Endothelial cell of umbilical vein (primary cell): ENCODE results near the gene AKAP12. TPM values are rescaled to one million over a fixed set of nuclear protein-coding genes. Genes with fewer than 3 reads are reported as not detected.
A peak's percentile ranks its signal among the peaks of the same experiment; 100 is the strongest.
"Not testable (repeated sequence)": the region's sequence is repeated elsewhere in the genome, so short reads cannot be mapped to it uniquely, and the experiment has no call there.

Experiments
- BruUV-seq: library from RNA; stranded (reverse); fragments of 400-500 nt; replicated peaks from 2 replicates; lab custom pipeline; 2021; lab: Mats Ljungman, UMichigan
- CTCF ChIA-PET: fragments of 300-600, 350-600 bp; sonication (Branson Sonifier 250); formaldehyde crosslinking; loops from one replicate; lab custom pipeline; 2021; ENCODE audit warnings: antibody characterized with exemption, inconsistent platforms; lab: Charles Lee
- POLR2A ChIA-PET: fragments of 300-600, 350-600 bp; sonication (Branson Sonifier 250); formaldehyde crosslinking; loops from one replicate; lab custom pipeline; 2021; ENCODE audit warnings: antibody characterized with exemption, inconsistent platforms; lab: Charles Lee
- DNase-seq: peaks from one replicate; pipeline ENCODE4 v3.0.0-alpha.2; 2011; ENCODE audit warnings: low read depth, low spot score
- FAIRE-seq: peaks from 2 replicates; lab custom pipeline; 2011; peaks lifted over from hg19 to GRCh38; lab: Jason Lieb, UNC
- H2AFZ ChIP-seq: 2 replicates; pipeline ENCODE4 v1.6.0; 2012; ENCODE audit warnings: low read depth, low read length, control low read depth, inconsistent platforms
- H3K27ac ChIP-seq: 2 replicates; pipeline ENCODE4 v1.5.1; 2011; ENCODE audit warnings: low read depth, mild to moderate bottlenecking, control low read depth, low read length, moderate library complexity; ENCODE audit not compliant: insufficient read depth
- H3K27me3 ChIP-seq, 2 experiments: 2 replicates each; pipeline versions ENCODE4 v1.6.0 to v1.6.1; 2011; ENCODE audit warnings: low read length in 2 of 2, mixed read lengths in 1 of 2; ENCODE audit not compliant: control insufficient read depth in 2 of 2, insufficient read depth in 2 of 2
- H3K36me3 ChIP-seq, 2 experiments: 2 replicates in 1 of 2; 3 replicates in 1 of 2; pipeline ENCODE4 v1.5.1; 2011; ENCODE audit warnings: low read length in 2 of 2, mild to moderate bottlenecking in 1 of 2, moderate library complexity in 1 of 2; ENCODE audit not compliant: control insufficient read depth in 2 of 2, insufficient read depth in 2 of 2; ENCODE audit errors: extremely low read depth in 1 of 2
- H3K4me1 ChIP-seq: 3 replicates; pipeline ENCODE4 v1.5.1; 2011; ENCODE audit warnings: mild to moderate bottlenecking, low read length; ENCODE audit not compliant: control insufficient read depth, insufficient read depth; ENCODE audit errors: extremely low read depth
- H3K4me2 ChIP-seq: 2 replicates; pipeline ENCODE4 v1.6.1; 2011; ENCODE audit warnings: low read length, control low read depth, mixed read lengths; ENCODE audit not compliant: insufficient read depth
- H3K4me3 ChIP-seq, 3 experiments: fragments of 200-600 bp in 1 of 3; sonication (generic), shearing (Covaris generic) in 1 of 3; replicated peaks in 1 of 3; 2 replicates each; pipeline ENCODE4 v1.5.1; 2011 to 2016; ENCODE audit warnings: control low read depth in 3 of 3, low read length in 3 of 3, mild to moderate bottlenecking in 2 of 3, inconsistent platforms in 1 of 3, low read depth in 1 of 3, moderate library complexity in 1 of 3; ENCODE audit not compliant: insufficient read depth in 1 of 3
- H3K79me2 ChIP-seq: 2 replicates; pipeline ENCODE4 v1.6.0; 2012; ENCODE audit warnings: low read length, inconsistent platforms; ENCODE audit not compliant: control insufficient read depth, insufficient read depth
- H3K9ac ChIP-seq: replicated peaks from 2 replicates; pipeline ENCODE3; 2011; ENCODE audit warnings: low read length, control low read depth; ENCODE audit not compliant: insufficient read depth; ENCODE audit errors: extremely low read depth
- H3K9me1 ChIP-seq: replicated peaks from 3 replicates; pipeline ENCODE4 v1.6.0; 2011; ENCODE audit warnings: mild to moderate bottlenecking, low read length; ENCODE audit not compliant: control insufficient read depth, insufficient read depth; ENCODE audit errors: extremely low read depth
- H3K9me3 ChIP-seq: replicated peaks from 2 replicates; pipeline ENCODE4 v1.5.1; 2012; ENCODE audit warnings: low read length, inconsistent platforms; ENCODE audit not compliant: control insufficient read depth, insufficient read depth
- H4K20me1 ChIP-seq: replicated peaks from 2 replicates; pipeline ENCODE3; 2011; ENCODE audit warnings: mild to moderate bottlenecking, low read length; ENCODE audit not compliant: control insufficient read depth, insufficient read depth; ENCODE audit errors: extremely low read depth
- CTCF ChIP-seq, 2 donors: IDR thresholded peaks; 1 replicate in 1 of 2; 2 replicates in 1 of 2; pipeline ENCODE4 v1.5.1; 2011; ENCODE audit warnings: low read length in 2 of 2, mild to moderate bottlenecking in 2 of 2, moderate library complexity in 2 of 2, control low read depth in 1 of 2, inconsistent platforms in 1 of 2, low read depth in 1 of 2; ENCODE audit not compliant: insufficient read depth in 1 of 2; ENCODE audit errors: extremely low read depth in 1 of 2
- FOS ChIP-seq: IDR thresholded peaks from 2 replicates; pipeline ENCODE4 v1.6.1; 2011; ENCODE audit warnings: mild to moderate bottlenecking, low read length, moderate library complexity, borderline replicate concordance; ENCODE audit not compliant: insufficient read depth
- dilution Hi-C: fragments of 300-500 bp; cut with MboI; formaldehyde crosslinking; loops from one replicate; pipeline ENCODE4 v1.15.0; 2019; ENCODE audit warnings: low sequenced_read_pairs; ENCODE audit not compliant: extremely low pct_ligation_motif_present
- intact Hi-C: fragments of 100-400 bp; cut with micrococcal nuclease; formaldehyde crosslinking; loops from one replicate; pipeline ENCODE4 v1.10.0; 2022
- polyA plus RNA-seq, 4 experiments: library from polyadenylated mRNA; depleted of rRNA in 3 of 4; stranded (reverse) in 3 of 4; unstranded in 1 of 4; fragments of >200 nt; gene quantifications; 2 replicates each; pipeline versions ENCODE4 v1.2.1 to v1.2.3, GENCODE V29; 2011 to 2012; ENCODE audit warnings: missing spikeins in 1 of 4
- total RNA-seq: library from RNA; stranded (reverse); gene quantifications from 2 replicates; pipeline ENCODE4 v1.2.3, GENCODE V29; 2021

AKAP12 gene
- total and polyA plus RNA-seq, 2 donors (not counting 3 experiments of a cell fraction or from before 2014, with no cell fraction given): 46.9 to 340 TPM

- Histone ChIP-seq H2AFZ (no peak overlapping the region), H3K27ac (no peak overlapping the region), H3K9me1 (no peaks in the 10 kb centered on the region), H3K9ac (no peak overlapping the region), H3K79me2 (peaks cover 11% of the 10 kb centered on the region), H3K27me3 (no peaks in the 10 kb centered on the region), H3K4me2 (no peak overlapping the region), H3K9me3 (no peaks in the 10 kb centered on the region), H3K36me3 (peaks cover 17 to 31% of the 10 kb centered on the region in 2 experiments), H3K4me3 (no peak overlapping the region), H3K4me1 (peaks cover 15% of the 10 kb centered on the region), H4K20me1 (no peaks in the 10 kb centered on the region)
- FAIRE-seq (no peak), DNase-seq (no peak)
- POLR2A ChIA-PET: no interaction called here
- intact Hi-C loops: no loop called here
- CTCF ChIA-PET: interaction anchor here (1.0 kb wide), 1 partner anchor 463 kb away, joined by 3 read pairs; no protein-coding TSS in a partner anchor
- no TSS peak for BruUV-seq
- dilution Hi-C loops: no loop called here
- no peak for TF ChIP-seq FOS
- no peak for TF ChIP-seq CTCF (IDR thresholded peaks at IDR 0.05; ENCODE audit: extremely low read depth in 1 of 2, insufficient read depth in 1 of 2, low read depth in 1 of 2, low read length in 2 of 2)
Observed at GRCh38 chr6:151353795-151354194, 114.0 kb downstream of the AKAP12 start.

GRCh38 chr6:151356983-151357382 lies 117.2 kb downstream of the AKAP12 start:
- CTCF ChIA-PET: interaction anchor here (1.2 to 3.1 kb wide), 4 partner anchors 9 to 465 kb away, joined by 3 to 16 read pairs (median 8); no protein-coding TSS in a partner anchor

More at GRCh38 chr6:151356983-151357382, 117.2 kb downstream of the AKAP12 start:
- H3K9ac ChIP-seq, H3K27me3 ChIP-seq, H4K20me1 ChIP-seq, H3K4me2 ChIP-seq, H3K4me3 ChIP-seq, H3K36me3 ChIP-seq, dilution Hi-C loops, H3K9me3 ChIP-seq, H3K79me2 ChIP-seq, DNase-seq, H2AFZ ChIP-seq, FAIRE-seq, H3K9me1 ChIP-seq, BruUV-seq: not testable (repeated sequence)
- POLR2A ChIA-PET: interaction anchor here (0.5 kb wide), 1 partner anchor 24 kb away, joined by 5 read pairs; no protein-coding TSS in a partner anchor
- Histone ChIP-seq H3K27ac (peak overlapping the region; percentile 22), H3K4me1 (peaks cover 15% of the 10 kb centered on the region)
- intact Hi-C loops: loop anchor here (2.0 kb wide), 1 partner anchor 18 kb away; no protein-coding TSS in a partner anchor
